NCI-H1092 (cell line): ENCODE measurements around the gene CNNM2.
A peak's percentile ranks its signal among the peaks of the same experiment; 100 is the strongest.
"Not testable (repeated sequence)": the region's sequence is repeated elsewhere in the genome, so short reads cannot be mapped to it uniquely, and the experiment has no call there.

Source experiments
- DNase-seq: peaks from one replicate; lab custom pipeline; 2025; lab: John Stamatoyannopoulos, UW

Gene CNNM2

DNA sequence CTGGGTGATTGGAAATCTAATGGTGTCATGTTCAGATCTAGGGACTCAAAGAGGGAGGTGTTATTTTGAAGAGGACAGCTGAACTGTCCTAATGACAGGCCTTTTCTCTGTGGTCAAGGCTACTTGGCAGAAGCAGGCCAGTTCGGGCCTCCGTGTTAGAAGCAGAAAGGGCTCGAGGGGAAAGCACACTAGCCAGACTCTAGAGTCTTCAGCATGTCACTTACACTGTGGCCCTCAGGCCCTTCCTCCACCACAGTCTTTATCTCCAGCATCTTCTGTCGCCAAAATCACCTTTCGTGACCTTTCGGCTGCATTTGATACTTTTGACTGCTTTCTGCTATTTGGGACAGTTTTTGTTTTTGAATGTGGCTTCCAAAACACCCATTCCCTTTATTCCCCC, 123.3 kb downstream of the CNNM2 start:
- no peak for DNase-seq

GRCh38 chr10:103042129-103042528, 124.0 kb downstream of the CNNM2 start:
- no peak for DNase-seq

DNA sequence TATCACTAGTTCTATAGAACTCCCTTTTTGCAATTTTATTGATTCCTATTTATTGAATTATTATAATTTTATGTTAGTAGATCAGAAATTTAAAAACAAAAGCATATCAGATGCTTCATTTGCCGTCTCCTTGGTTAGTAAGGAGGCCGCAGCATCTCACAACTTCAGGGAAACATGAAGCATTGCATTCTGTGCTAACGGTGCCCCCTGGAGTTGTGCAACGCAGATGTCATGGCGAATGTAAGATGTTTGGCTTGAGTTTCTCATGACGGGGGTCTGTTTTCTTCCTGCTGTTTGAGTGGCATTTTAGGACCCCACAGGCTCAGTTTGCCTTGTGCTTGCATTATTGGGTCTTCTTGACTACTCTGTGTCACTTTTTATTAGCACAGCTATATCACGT, 124.8 kb downstream of the CNNM2 start:
- DNase-seq, result no peak

DNA sequence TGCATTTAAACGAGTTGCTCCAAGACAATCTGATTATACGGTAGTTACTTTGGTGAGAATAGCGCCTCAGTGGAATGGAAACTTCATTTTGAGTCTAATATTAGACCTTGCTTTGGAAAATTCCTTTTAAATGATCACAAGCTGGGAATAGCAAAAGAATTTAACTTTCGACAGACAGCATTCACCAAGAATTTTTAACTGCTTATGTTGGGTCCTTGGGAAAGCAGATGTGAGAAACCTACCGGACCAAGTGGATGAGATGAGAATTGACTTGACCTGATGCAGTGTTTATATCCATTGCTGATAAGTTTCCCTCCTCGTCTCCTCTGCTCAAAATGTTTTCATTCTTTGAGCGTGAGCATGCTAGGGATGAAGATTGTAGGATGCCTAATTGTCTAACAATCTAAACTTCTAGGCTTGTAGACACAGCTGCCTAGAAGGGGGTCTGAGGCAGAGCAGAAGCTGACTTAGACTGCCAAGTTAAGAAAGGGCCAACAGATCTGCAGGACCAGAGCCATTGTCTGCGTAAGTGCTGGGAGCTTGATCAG, 126.9 kb downstream of the CNNM2 start:
- DNase-seq, result no peak

DNA sequence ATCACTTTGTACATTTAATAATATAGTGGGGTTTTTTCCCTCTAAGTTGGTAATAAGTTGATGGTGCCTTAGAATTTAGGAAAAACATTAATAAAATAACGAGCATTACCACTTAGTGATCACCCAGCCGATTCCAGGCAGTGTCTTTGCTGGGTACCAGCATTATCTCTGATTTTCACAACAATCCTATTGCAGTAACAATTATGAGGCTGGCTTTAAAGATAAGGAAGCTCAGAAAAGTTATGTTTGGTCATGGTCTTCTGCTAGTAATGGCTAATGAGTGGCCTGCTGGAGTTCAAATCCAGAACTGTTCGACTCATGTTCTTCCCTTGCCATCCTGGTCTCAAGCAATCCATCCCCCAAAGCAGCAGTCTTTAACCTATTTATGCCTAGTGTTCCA, 127.9 kb downstream of the CNNM2 start:
- DNase-seq, result no peak

GRCh38 chr10:103047381-103047780, 129.3 kb downstream of the CNNM2 start:
- DNase-seq, result no peak

GRCh38 chr10:103049237-103049636, 131.1 kb downstream of the CNNM2 start:
- DNase-seq, result no peak

DNA sequence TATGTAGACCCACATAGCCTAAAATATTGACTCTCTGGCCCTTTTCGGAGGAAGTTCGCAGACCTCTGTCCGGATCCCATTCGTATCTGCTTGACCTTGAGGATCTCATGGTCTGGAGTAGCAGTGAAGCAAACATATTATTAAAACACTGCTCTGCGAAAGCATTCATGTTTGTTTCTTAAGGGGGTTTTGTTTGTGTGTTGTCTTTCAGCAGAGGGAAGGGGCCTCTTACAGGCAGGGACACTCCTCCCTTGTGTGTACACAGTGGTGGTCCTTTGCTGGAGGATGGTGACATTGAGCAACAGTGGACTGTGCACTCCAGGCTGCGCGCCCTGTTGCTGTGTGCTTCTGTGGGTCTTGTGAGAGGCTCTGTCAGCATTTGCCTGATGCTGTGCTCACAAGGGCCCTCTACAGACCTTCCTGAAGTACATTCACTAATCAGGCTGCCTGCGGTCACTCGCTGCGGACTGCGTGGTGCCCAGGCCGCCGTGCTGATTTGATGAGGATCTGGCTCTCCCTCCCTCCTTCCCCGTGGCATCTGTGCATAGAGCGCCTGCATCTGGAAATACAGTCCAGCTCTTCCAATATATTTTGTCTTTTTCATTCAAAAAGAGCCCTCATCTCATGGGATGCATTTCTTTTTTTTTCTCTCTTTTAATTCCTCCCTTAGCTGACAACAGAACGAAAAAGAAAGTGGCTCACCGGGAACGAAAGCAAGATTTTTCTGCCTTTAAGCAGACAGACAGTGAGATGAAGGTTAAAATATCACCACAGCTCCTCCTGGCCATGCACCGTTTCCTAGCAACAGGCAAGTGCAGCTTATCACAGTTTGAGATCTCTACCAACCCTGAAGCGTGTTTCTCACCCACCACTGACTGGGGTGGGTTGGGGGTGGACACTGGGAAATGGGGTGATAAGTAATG, 135.8 kb downstream of the CNNM2 start:
- DNase-seq, result no peak

DNA sequence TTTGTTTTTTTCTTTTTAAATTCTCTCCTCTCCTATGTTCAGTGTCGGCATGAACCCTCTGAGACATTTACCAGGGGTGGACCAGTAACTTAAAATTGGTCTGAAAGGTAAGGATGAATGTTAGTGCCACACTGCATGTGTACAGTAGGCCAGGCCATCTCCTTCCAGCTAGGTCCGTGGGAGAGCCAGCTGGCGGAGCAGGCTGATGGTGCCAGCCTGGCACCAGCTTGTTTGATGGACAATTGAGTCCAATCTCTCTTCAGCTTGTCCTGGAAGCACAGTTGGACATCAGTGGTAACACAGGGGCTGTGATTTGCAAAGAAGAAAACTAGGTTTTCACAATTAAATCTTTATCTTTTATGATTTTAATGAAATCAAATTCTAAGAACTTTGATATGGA, 136.5 kb downstream of the CNNM2 start:
- no peak for DNase-seq

GRCh38 chr10:103055105-103055504, 137.0 kb downstream of the CNNM2 start:
- no peak for DNase-seq

DNA sequence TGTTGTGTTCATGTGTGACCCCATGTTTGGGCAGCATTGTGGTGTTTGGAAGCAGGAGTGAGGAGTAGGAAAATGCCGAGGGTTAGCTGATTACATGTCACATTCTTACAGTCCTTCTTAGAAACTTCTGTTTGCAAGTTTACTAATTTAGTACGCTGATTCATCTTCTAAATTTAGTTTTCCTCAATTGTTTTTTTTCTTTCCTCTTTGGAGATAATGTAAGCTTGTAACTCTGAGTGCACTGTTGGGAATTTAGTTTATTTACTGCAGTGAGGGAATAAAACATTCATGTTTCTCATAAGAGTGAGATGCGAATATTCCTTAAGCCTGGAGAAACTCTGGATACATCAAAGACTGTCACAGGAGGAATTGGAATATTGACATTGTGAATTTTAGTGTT, 139.9 kb downstream of the CNNM2 start:
- no peak for DNase-seq

DNA sequence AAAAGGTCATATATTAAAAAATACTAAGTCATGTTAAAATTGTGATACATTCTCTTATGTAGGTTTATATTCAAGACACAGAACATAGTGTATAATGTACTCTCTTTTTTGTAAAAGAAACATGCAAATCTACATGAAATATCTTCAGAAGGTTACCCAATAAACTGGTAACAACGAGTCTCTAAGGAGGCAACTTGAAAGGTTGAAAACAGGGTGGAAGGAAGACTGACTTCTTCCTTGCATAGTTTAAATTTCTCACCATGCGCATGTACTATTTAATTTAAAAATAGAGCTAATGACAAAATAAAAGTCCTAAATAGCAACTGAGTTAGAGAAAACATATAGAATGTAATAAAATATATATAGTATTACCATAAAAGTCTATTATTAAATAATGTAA, 142.5 kb downstream of the CNNM2 start:
- no peak for DNase-seq

GRCh38 chr10:103062854-103063590, 144.9 kb downstream of the CNNM2 start:
- no peak for DNase-seq

DNA sequence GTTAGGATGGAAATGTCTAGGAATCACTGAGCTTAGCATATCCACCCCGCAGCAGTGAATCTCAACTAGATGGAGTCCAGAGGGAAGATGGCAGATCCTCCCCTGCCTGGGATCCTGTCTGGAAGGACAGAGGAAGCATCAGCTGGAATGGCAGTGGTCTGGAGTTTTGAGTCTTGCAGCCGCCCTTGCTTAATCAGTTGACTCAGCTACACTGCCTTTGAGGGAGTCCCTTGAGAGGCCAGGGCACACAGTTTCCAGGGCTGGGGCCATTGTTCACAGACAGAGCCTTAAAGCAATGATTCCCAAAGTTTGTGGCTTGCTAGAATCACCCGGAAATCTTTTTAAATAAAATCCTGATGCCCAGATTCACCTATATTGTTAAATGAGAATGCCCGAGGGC, 146.9 kb downstream of the CNNM2 start:
- DNase-seq, result no peak

- no peak for DNase-seq
Measured at GRCh38 chr10:103066141-103067098, 148.3 kb downstream of the CNNM2 start.

- DNase-seq, result not testable (repeated sequence)
Measured at GRCh38 chr10:103067099-103067477, 149.0 kb downstream of the CNNM2 start.

- DNase-seq, result no peak
Measured at GRCh38 chr10:103067484-103067883, 149.4 kb downstream of the CNNM2 start.

- DNase-seq, result no peak
Measured at GRCh38 chr10:103067956-103068355, 149.9 kb downstream of the CNNM2 start.

DNA sequence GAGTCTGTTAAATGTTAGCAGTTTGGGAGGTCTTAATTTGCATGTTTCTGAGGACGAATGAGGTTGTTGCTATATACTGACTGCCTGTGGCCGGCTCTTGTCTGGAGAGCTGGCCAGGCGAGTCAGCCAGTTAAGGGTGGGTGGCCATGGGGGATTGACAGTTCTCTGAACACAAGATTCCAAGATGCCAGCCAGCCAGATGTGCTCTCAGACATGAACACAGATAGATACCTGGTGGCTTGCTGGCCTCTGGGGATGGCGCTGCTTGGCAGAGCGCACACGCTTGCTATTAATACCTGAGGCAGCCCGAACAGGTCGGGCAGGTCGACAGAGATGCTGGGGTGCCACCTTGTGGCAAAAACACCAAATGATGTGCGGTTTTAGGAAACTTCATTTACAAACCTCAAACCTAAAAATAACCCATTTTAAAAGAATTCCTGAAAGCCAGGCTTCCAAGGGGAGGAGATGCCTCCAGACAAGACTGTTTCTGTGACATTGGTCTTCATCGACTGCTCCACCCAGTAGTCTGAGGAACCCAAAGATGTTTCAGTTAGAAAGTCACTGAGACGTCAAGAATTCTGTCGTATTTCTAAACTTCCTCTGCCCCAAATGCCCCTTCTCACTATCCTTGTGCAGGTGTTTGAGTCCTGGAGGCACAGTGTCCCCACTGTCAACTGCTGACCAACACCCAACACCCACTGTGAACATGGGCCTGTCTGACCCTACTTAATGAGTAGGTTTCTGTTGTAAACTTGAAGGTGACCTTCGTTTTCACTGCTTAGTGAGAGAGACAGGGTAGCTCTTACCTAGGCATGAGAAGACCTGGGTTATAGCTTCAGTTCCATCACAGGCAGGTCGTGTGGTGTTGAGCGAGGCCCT, 151.6 kb downstream of the CNNM2 start:
- DNase-seq, result peak; percentile 6

DNA sequence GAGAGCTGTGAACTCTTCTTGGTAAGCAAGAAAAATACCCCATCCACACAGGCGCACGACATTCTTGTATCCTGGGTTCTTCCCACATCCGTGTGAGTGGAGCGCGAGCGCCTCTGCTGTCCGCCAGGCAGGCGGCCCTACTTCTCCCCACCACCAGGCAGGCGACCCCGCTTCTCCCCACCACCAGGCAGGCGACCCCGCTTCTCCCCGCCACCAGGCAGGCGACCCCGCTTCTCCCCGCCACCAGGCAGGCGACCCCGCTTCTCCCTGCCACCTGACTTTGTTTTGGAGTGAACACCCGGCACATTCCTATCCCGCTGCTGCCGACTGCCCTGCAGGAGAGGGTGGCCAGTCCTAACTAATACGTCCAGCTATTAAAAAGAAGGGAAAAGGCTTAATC, 154.2 kb downstream of the CNNM2 start:
- DNase-seq, result no peak

- DNase-seq, result no peak
Measured at GRCh38 chr10:103072891-103073290, 154.8 kb downstream of the CNNM2 start.
